ENCODE measurements around the gene BCAS3. TPM values are rescaled to one million over a fixed set of nuclear protein-coding genes. Genes with fewer than 3 reads are reported as not detected.

The BCAS3 gene
- total RNA-seq, 1 donor from 2014 or later = 22.6 TPM

- no peak for DNase-seq (ENCODE audit: low spot score)
- Mint-ChIP-seq H3K27ac (ENCODE audit: unreplicated experiment) (peak overlapping the region; percentile 84), H3K9me3 (ENCODE audit: low read depth) (peaks cover 3% of the 10 kb centered on the region)
These were observed 518.7 kb downstream of the BCAS3 start for GRCh38 chr17:61196302-61196704.

GRCh38 chr17:61196799-61197198 is 519.1 kb downstream of the BCAS3 start:
- DNase-seq (ENCODE audit: low spot score) = no peak
- TF ChIP-seq CTCF (IDR thresholded peaks at IDR 0.05) = no peak
- no peak overlapping the region for H3K4me3 Mint-ChIP-seq (ENCODE audit: unreplicated experiment)
- H3K27ac Mint-ChIP-seq (ENCODE audit: unreplicated experiment) = no peak overlapping the region
- H3K36me3 Mint-ChIP-seq (ENCODE audit: low read depth) = peaks cover 1% of the 10 kb centered on the region
- peaks cover 3% of the 10 kb centered on the region for H3K9me3 Mint-ChIP-seq (ENCODE audit: low read depth)
- H3K27me3 Mint-ChIP-seq (ENCODE audit: low read depth) = no peaks in the 10 kb centered on the region
- H3K4me1 Mint-ChIP-seq (ENCODE audit: low read depth) = peaks cover 39% of the 10 kb centered on the region

More at GRCh38 chr17:61196302-61196704, 518.7 kb downstream of the BCAS3 start:
- peak overlapping the region; percentile 34 for H3K4me3 Mint-ChIP-seq (ENCODE audit: unreplicated experiment)
- no peak for TF ChIP-seq CTCF (IDR thresholded peaks at IDR 0.05)
- peaks cover 1% of the 10 kb centered on the region for H3K36me3 Mint-ChIP-seq (ENCODE audit: low read depth)
- peaks cover 36% of the 10 kb centered on the region for H3K4me1 Mint-ChIP-seq (ENCODE audit: low read depth)
- no peaks in the 10 kb centered on the region for H3K27me3 Mint-ChIP-seq (ENCODE audit: low read depth)

- no peak for TF ChIP-seq CTCF (IDR thresholded peaks at IDR 0.05)
- Mint-ChIP-seq H3K9me3 (ENCODE audit: low read depth) (no peaks in the 10 kb centered on the region), H3K27ac (ENCODE audit: unreplicated experiment) (peak overlapping the region; percentile 80), H3K4me3 (ENCODE audit: unreplicated experiment) (no peak overlapping the region), H3K27me3 (ENCODE audit: low read depth) (no peaks in the 10 kb centered on the region), H3K4me1 (ENCODE audit: low read depth) (peaks cover 49% of the 10 kb centered on the region), H3K36me3 (ENCODE audit: low read depth) (no peaks in the 10 kb centered on the region)
- DNase-seq (ENCODE audit: low spot score) = no peak
These were observed 522.0 kb downstream of the BCAS3 start for GRCh38 chr17:61199431-61200338.

GRCh38 chr17:61200339-61200715 is 522.7 kb downstream of the BCAS3 start:
- DNase-seq (ENCODE audit: low spot score) = no peak
- Mint-ChIP-seq H3K4me1 (ENCODE audit: low read depth) (peaks cover 49% of the 10 kb centered on the region), H3K4me3 (ENCODE audit: unreplicated experiment) (no peak overlapping the region), H3K36me3 (ENCODE audit: low read depth) (no peaks in the 10 kb centered on the region), H3K27me3 (ENCODE audit: low read depth) (no peaks in the 10 kb centered on the region), H3K9me3 (ENCODE audit: low read depth) (no peaks in the 10 kb centered on the region), H3K27ac (ENCODE audit: unreplicated experiment) (peak overlapping the region; percentile 89)
- no peak for TF ChIP-seq CTCF (IDR thresholded peaks at IDR 0.05)

GRCh38 chr17:61201211-61201610 is 523.6 kb downstream of the BCAS3 start:
- no peaks in the 10 kb centered on the region for H3K27me3 Mint-ChIP-seq (ENCODE audit: low read depth)
- peak overlapping the region; percentile 89 for H3K27ac Mint-ChIP-seq (ENCODE audit: unreplicated experiment)

More at GRCh38 chr17:61201211-61201610, 523.6 kb downstream of the BCAS3 start:
- no peak for TF ChIP-seq CTCF (IDR thresholded peaks at IDR 0.05)
- Mint-ChIP-seq H3K4me1 (ENCODE audit: low read depth) (peaks cover 48% of the 10 kb centered on the region), H3K36me3 (ENCODE audit: low read depth) (no peaks in the 10 kb centered on the region), H3K4me3 (ENCODE audit: unreplicated experiment) (no peak overlapping the region), H3K9me3 (ENCODE audit: low read depth) (no peaks in the 10 kb centered on the region)
- no peak for DNase-seq (ENCODE audit: low spot score)
